GM20000 (cell line): ENCODE data around the gene HERPUD2.
"Not testable (repeated sequence)": the region's sequence is repeated elsewhere in the genome, so short reads cannot be mapped to it uniquely, and the experiment has no call there.

ENCODE experiments used
- DNase-seq: peaks from one replicate; pipeline ENCODE4 v3.0.0; 2012; ENCODE audit warnings: low spot score
- TF ChIP-seq, protein P1 (sequence below): IDR thresholded peaks from 2 replicates; pipeline ENCODE4 v1.5.1; 2012; ENCODE audit warnings: mild to moderate bottlenecking, control low read depth; ENCODE audit errors: extremely low read depth, missing control alignments

The HERPUD2 gene

GRCh38 chr7:35677582-35678356, 17.2 kb downstream of the HERPUD2 start:
- DNase-seq, result no peak
- TF ChIP-seq, protein P1, sequence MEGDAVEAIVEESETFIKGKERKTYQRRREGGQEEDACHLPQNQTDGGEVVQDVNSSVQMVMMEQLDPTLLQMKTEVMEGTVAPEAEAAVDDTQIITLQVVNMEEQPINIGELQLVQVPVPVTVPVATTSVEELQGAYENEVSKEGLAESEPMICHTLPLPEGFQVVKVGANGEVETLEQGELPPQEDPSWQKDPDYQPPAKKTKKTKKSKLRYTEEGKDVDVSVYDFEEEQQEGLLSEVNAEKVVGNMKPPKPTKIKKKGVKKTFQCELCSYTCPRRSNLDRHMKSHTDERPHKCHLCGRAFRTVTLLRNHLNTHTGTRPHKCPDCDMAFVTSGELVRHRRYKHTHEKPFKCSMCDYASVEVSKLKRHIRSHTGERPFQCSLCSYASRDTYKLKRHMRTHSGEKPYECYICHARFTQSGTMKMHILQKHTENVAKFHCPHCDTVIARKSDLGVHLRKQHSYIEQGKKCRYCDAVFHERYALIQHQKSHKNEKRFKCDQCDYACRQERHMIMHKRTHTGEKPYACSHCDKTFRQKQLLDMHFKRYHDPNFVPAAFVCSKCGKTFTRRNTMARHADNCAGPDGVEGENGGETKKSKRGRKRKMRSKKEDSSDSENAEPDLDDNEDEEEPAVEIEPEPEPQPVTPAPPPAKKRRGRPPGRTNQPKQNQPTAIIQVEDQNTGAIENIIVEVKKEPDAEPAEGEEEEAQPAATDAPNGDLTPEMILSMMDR, result no peak

- TF ChIP-seq, protein P1, result no peak
Measured at GRCh38 chr7:35676211-35676610, 18.7 kb downstream of the HERPUD2 start.

GRCh38 chr7:35670856-35671569, 23.9 kb downstream of the HERPUD2 start:
- TF ChIP-seq, protein P1, result no peak
- no peak for DNase-seq

More at GRCh38 chr7:35676211-35676610, 18.7 kb downstream of the HERPUD2 start:
- no peak for DNase-seq

DNA sequence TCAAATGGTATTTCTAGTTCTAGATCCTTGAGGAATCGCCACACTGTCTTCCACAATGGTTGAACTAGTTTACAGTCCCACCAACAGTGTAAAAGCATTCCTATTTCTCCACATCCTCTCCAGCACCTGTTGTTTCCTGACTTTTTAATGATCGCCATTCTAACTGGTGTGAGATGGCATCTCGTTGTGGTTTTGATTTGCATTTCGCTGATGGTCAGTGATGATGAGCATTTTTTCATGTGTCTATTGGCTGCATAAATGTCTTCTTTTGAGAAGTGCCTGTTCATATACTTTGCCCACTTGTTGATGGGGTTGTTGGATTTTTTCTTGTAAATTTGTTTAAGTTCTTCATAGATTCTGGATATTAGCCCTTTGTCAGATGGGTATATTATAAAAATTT, 34.5 kb downstream of the HERPUD2 start:
- DNase-seq, result not testable (repeated sequence)

DNA sequence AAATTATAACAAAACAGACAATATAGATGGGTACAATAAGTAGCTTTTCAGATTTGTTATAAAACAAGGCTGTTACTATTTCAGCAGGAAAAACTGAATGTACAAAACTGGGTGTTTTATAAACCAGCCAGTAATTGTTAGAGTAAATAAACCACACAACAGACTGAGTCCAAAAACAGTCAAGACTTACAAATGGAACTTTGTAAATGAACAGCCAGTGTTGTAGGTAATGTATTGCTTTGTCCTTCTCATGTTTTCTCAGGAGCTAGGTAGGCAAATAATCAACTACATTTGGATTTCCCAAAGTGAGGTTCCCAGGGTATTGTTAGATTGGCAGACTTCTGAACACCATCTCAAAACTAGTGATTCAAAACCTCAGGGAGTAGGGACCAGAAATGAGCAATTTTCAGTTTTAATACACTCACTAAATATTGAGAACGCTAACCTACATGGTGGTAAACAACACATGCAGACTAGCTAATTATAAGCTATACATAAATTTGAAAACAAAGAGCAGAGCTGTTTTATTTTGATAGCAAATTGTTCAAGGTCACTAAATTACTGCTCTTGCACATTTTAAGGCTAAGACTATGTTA, 36.2 kb downstream of the HERPUD2 start:
- no peak for DNase-seq
- TF ChIP-seq, protein P1, result no peak

GRCh38 chr7:35657125-35657524, 37.8 kb downstream of the HERPUD2 start:
- DNase-seq, result no peak
- TF ChIP-seq, protein P1, result no peak

DNA sequence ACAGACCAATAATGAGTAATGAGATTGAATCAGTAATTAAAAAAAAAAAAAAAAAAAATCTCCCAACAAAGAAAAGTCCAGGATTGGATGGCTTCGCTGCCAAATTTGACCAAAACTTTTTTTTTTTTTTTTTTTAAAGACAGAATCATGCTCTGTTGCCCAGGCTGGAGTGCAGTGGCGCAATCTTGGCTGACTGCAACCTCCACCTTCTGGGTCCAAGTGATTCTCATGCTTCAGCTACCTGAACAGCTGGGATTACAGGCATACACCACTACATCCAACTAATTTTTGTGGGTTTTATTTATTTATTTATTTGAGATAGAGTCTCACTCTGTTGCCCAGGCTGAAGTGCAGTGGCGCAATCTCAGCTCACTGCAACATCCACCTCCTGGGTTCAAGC, 40.4 kb downstream of the HERPUD2 start:
- not testable (repeated sequence) for DNase-seq

GRCh38 chr7:35652124-35652523, 42.8 kb downstream of the HERPUD2 start:
- TF ChIP-seq, protein P1, result no peak

More at GRCh38 chr7:35652124-35652523, 42.8 kb downstream of the HERPUD2 start:
- DNase-seq, result no peak
